Fibroblast of the aortic adventitia (primary cell): Measurements from ENCODE around the gene MMP20. TPM values are rescaled to one million over a fixed set of nuclear protein-coding genes. Genes with fewer than 3 reads are reported as not detected.

Experiments used
- DNase-seq: peaks from one replicate; pipeline ENCODE4 v3.0.0-alpha.2; 2010; ENCODE audit warnings: low read depth
- H3K4me3 ChIP-seq: 2 replicates; pipeline ENCODE4 v1.5.1; 2011; ENCODE audit warnings: low read depth, mild to moderate bottlenecking, control low read depth, low read length, moderate library complexity
- total RNA-seq: library from RNA; depleted of rRNA; stranded (reverse); fragments of >200 nt; gene quantifications from 2 replicates; pipeline ENCODE4 v1.2.3, GENCODE V29; 2012; ENCODE audit warnings: low replicate concordance
- TF ChIP-seq, protein P1 (sequence below): IDR thresholded peaks from 2 replicates; pipeline ENCODE4 v1.5.1; 2011; ENCODE audit warnings: mild to moderate bottlenecking, low read length, control low read depth, inconsistent platforms; ENCODE audit not compliant: insufficient read depth

MMP20 gene
- total RNA-seq, 1 donor: not detected

DNA sequence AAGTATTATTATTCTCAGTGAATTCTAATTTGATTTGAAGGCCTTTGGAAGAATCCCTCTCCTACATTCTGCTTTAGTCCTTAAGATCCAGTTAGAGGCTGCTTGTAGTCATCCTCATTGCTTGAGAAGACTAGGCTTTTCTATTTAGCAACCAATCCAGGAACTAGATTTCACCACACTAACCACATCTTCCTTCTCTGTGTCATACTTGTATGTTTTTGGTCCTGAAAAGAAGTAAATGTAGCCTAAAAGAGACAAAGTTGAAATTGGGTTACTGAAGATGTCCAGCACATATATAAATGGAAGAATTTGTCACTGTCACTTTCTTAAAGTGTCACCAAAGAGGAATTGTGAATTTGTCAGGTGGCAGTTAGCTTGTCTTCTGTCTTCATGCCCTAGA lies 48.0 kb downstream of the MMP20 start:
- H3K4me3 ChIP-seq: no peak overlapping the region
- TF ChIP-seq, protein P1, sequence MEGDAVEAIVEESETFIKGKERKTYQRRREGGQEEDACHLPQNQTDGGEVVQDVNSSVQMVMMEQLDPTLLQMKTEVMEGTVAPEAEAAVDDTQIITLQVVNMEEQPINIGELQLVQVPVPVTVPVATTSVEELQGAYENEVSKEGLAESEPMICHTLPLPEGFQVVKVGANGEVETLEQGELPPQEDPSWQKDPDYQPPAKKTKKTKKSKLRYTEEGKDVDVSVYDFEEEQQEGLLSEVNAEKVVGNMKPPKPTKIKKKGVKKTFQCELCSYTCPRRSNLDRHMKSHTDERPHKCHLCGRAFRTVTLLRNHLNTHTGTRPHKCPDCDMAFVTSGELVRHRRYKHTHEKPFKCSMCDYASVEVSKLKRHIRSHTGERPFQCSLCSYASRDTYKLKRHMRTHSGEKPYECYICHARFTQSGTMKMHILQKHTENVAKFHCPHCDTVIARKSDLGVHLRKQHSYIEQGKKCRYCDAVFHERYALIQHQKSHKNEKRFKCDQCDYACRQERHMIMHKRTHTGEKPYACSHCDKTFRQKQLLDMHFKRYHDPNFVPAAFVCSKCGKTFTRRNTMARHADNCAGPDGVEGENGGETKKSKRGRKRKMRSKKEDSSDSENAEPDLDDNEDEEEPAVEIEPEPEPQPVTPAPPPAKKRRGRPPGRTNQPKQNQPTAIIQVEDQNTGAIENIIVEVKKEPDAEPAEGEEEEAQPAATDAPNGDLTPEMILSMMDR: no peak
- no peak for DNase-seq

- TF ChIP-seq, protein P1: no peak
- no peak for DNase-seq
- H3K4me3 ChIP-seq: no peak overlapping the region
These were observed 48.8 kb downstream of the MMP20 start for GRCh38 chr11:102576350-102576749.

- TF ChIP-seq, protein P1: no peak
- H3K4me3 ChIP-seq: no peak overlapping the region
- DNase-seq: no peak
These were observed 50.1 kb downstream of the MMP20 start for GRCh38 chr11:102575012-102575411.

- no peak for DNase-seq
- no peak overlapping the region for H3K4me3 ChIP-seq
- TF ChIP-seq, protein P1: no peak
These were observed 51.3 kb downstream of the MMP20 start for GRCh38 chr11:102573851-102574250.

DNA sequence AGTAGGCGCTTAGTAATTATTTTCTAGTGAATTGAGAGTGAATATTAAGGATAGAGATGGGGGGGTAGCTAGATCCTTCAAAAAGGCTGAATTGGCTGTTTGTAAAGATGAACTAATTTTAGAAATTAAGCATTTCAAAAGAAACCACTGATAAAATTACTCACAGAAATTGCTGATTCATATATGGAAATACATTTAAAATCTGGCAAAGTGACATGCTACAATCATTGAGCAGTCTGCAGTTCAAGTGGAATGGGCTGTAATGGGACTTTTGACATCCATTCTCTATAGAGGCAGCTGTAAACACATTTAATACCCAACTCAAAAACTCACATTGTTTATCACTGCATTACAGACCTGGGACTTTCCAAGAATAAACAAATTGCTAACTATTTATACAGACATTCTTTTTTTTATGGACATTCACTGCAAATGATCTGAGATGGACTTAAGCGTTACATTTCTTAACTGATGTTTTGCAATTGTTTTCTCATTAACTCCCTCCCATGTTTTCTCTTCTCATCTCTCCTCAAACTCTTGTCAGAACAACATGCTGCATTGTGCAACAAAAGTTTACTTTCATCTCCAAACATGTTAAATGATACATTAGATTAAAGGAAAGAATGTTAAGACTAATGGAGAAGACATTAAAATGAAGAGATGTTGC lies 52.4 kb downstream of the MMP20 start:
- TF ChIP-seq, protein P1: no peak
- H3K4me3 ChIP-seq: no peak overlapping the region
- DNase-seq: no peak

DNA sequence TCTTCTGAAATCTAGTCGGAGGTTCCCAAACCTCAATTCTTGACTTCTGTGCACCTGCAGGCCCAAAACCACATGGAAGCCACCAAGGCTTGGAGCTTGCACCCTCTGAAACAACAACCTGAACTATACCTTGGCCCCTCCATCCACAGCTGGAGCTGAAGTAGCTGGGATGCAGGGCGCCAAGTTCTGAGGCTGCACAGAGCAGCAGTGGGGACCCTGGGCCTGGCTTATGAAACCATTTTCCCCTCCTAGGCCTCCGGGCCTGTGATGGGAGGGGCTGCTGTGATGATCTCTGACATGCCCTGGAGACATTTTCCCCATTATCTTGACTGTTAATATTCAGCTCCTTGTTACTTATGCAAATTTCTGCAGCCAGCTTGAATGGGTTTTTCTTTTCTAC lies 56.3 kb downstream of the MMP20 start:
- TF ChIP-seq, protein P1: no peak
- no peak overlapping the region for H3K4me3 ChIP-seq
- no peak for DNase-seq

DNA sequence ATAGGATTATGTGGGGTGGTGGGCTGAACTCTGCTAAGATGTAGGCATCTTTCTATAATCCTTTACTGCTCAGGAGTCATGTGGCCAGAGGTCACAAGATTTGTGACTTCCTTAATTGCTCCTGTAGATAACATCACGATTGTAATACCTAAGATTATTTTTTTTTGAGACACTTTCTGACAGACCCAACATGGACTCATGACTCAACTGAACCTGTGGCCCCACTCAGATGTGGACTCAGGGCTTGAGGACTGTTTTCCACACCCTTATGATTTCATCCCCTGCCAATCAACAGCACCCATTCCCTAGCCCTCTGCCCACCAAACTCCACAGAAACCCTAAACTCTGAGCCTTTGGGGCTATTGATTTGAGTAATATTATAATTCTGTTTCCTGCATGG lies 59.0 kb downstream of the MMP20 start:
- H3K4me3 ChIP-seq: no peak overlapping the region
- DNase-seq: no peak
- TF ChIP-seq, protein P1: no peak
